RPMI8226 (cell line): ENCODE measurements around the gene PLA2G2E.

ENCODE experiments used
- DNase-seq: peaks from one replicate; pipeline ENCODE4 v3.0.0-alpha.2; 2015

Gene PLA2G2E

GRCh38 chr1:19926296-19927129, 3.1 kb upstream of the PLA2G2E start:
- no peak for DNase-seq

- no peak for DNase-seq
These were observed 2.1 kb upstream of the PLA2G2E start for GRCh38 chr1:19925342-19926070.

- DNase-seq = no peak
These were observed 533 bp upstream of the PLA2G2E start for GRCh38 chr1:19923953-19924346.

DNA sequence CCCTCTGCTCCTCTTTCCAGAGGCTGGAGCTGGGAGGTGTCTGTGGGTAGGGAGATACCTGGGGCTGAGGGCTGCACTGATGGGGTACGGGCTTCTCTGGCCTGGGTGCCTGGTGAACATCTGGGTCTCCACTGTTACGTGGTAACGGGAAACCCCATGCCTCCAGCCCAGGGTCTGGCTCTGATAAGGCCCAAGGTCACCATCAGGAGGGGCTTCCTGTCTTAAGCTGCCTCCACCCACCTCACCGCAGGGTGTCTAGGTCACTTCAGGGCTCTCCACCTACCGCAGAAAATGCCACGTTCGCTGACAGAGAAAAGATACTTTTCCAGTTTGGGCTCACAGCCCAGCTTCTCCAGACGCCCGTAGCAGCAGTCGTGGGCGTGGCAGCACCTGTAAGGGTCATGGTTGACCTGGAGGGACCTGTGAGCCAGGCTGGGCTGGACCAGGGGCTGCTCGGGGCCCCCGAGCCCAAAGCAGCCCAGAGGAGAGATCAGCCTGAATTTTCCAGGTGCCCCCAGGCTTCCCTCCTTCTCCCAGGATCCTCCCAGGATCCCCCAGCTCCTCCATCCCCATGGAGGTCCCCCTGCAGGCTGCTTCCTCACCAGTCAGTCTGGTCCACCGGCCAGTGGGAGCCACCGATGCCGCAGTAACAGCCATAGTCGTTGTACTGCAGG, 1.3 kb downstream of the PLA2G2E start:
- peak; percentile 80 for DNase-seq

DNA sequence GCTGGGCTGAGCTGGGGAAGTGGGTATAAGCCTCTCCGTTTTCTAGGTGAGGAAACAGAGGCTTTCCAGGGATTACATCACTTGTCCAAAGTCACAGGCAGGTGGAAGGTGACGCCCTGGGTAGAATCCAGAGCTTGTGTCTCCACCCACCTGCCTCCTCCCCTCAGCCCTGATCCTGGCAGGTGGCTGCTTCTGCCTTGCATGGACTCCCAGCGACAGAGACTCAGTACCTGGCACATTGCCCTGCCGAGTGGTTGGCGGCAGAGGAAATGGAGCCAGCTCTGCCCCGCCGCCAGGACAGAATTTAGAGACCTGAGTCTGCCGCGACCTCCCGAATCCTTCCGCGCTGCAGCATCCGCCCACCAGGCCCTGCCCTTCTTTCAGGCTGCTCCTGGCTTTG, 2.1 kb downstream of the PLA2G2E start:
- peak; percentile 94 for DNase-seq

- no peak for DNase-seq
These were observed 3.2 kb downstream of the PLA2G2E start for GRCh38 chr1:19920132-19920710.

- DNase-seq = peak; percentile 90
These were observed 5.4 kb downstream of the PLA2G2E start for GRCh38 chr1:19918057-19918456.

DNA sequence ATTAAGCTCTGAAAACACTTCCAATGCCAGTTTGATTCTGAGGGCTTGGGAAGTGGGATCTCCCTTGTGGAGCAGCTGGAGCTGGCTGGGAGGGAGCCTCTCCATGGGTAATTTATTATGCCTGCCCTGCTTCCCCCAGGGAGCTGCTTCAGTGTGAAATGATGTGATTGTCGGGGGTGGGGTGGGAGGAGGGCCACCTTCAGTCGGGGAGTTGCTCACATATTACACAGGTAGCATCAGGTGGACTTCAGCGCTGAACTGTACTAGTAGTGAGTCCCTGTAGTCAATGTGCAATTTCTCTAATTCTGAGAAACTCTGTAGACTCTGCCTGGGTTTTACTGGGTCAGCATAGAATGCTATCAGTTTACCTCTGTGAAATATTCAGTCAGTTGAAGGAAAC, 12.8 kb downstream of the PLA2G2E start:
- no peak for DNase-seq

- no peak for DNase-seq
These were observed 13.4 kb downstream of the PLA2G2E start for GRCh38 chr1:19909971-19910370.

DNA sequence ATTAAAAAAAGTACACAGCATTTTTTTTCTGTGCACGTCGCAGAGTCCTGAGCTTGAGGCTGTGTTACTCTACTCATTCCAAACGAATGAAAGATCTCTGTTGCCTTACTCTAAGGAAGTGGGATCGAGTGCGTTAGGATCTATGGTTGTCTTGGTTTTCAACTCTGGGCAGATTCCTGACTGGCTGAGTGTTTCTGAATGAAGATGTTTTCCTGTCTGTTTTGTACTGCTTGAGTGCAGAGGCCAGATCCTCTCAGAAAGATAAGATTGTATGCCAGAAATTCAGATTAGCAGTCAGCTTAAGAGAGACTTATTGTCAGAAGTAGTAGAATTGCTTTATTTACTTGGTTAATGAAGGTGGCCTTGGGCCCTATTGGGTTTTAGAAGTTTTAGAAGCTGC, 14.0 kb downstream of the PLA2G2E start:
- no peak for DNase-seq

GRCh38 chr1:19907456-19907855, 16.0 kb downstream of the PLA2G2E start:
- no peak for DNase-seq

DNA sequence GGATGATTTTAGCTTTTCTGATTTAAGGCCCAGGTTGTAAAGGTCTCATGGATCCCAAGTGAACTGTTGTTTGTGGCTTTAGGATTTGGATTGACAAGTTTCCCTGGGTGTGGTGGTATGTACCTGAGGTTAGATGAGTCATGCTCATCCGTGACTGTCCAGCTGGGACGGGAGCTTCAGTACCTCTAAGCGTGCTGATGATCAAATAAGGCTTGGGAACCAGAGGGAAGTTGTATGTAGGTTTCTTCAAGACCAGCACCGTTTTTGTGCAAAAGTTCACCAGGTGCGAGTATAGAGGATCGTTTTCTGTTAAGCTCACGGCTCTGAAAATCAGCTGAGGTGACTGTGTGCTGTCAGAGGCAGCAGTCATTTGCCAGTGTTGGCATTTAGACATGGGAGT, 19.8 kb downstream of the PLA2G2E start:
- no peak for DNase-seq

- no peak for DNase-seq
These were observed 21.8 kb downstream of the PLA2G2E start for GRCh38 chr1:19901653-19902052.

- no peak for DNase-seq
These were observed 29.2 kb downstream of the PLA2G2E start for GRCh38 chr1:19894218-19894617.

DNA sequence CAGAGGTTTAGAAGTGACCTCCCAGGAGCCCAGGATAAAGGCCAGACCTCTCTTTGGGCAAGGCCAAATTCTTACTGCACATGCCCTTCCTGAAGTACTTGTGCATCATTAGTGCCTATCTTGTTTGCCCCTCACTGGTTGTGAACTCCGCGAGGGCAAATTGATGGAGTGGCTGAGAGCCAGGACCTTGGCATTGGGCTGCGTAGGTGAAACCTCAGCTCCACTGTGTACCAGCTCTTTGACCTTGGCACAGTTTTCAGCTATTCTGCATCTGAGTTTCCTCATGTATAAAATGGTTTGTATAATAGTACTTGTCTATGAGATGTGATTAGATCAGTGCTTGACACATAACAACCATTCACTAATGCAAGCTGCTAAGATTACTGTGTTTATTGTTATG, 29.7 kb downstream of the PLA2G2E start:
- no peak for DNase-seq

DNA sequence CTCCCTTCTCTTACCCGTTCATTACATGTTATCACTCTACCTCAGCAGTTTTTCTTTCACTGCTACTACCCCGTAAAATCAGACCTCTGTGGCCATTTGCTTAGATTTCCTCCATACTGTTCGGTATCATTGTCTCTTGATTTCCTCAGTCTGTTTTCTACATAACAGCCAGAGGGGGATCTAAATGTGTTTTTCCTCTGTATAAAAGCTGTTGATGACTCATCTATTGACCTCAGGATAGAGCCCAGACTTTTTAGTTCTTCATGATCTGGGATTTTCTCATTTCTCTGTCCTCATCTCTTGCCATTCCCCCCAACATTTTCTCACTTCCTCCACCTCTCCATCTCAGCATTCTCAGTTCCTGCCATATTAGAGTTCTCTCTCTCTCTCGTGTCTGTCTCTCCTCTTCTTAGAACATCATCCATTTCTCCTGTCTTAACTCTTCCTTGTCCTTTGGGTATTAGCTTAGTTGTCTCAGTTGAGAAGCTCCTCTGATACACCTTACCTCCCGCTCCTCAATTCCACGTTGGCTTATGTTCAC, 30.7 kb downstream of the PLA2G2E start:
- DNase-seq = no peak

GRCh38 chr1:19892129-19892528, 31.3 kb downstream of the PLA2G2E start:
- DNase-seq = no peak

- no peak for DNase-seq
These were observed 33.8 kb downstream of the PLA2G2E start for GRCh38 chr1:19889656-19890055.

- no peak for DNase-seq
These were observed 35.3 kb downstream of the PLA2G2E start for GRCh38 chr1:19888112-19888511.

- no peak for DNase-seq
These were observed 37.6 kb downstream of the PLA2G2E start for GRCh38 chr1:19885821-19886220.

- no peak for DNase-seq
These were observed 39.1 kb downstream of the PLA2G2E start for GRCh38 chr1:19884312-19884711.

- DNase-seq = peak; percentile 100
These were observed 41.0 kb downstream of the PLA2G2E start, which contains the start of gene OTUD3 for GRCh38 chr1:19882111-19883071. Gene OTUD3 (plus strand): TSS chr1:19882395. CDS start chr1:19882514, 119 bp downstream.
